HFF-Myc (cell line): Measurements from ENCODE around the gene TMEM132D.

ENCODE experiments used
- DNase-seq: peaks from one replicate; pipeline ENCODE4 v3.0.0-alpha.2; 2011; ENCODE audit warnings: low read depth; ENCODE audit errors: extremely low read depth
- H3K4me3 ChIP-seq: replicated peaks from 2 replicates; pipeline ENCODE4 v1.5.1; 2011; ENCODE audit warnings: low read depth, mild to moderate bottlenecking, control low read depth, low read length
- TF ChIP-seq, protein P1 (sequence below): IDR thresholded peaks from 2 replicates; pipeline ENCODE4 v1.5.1; 2012; ENCODE audit warnings: mild to moderate bottlenecking, low read depth, low read length, control low read depth; ENCODE audit errors: missing control alignments

TMEM132D gene

GRCh38 chr12:129109174-129110001 lies 794.4 kb downstream of the TMEM132D start:
- no peak overlapping the region for H3K4me3 ChIP-seq
- DNase-seq = no peak
- TF ChIP-seq, protein P1, sequence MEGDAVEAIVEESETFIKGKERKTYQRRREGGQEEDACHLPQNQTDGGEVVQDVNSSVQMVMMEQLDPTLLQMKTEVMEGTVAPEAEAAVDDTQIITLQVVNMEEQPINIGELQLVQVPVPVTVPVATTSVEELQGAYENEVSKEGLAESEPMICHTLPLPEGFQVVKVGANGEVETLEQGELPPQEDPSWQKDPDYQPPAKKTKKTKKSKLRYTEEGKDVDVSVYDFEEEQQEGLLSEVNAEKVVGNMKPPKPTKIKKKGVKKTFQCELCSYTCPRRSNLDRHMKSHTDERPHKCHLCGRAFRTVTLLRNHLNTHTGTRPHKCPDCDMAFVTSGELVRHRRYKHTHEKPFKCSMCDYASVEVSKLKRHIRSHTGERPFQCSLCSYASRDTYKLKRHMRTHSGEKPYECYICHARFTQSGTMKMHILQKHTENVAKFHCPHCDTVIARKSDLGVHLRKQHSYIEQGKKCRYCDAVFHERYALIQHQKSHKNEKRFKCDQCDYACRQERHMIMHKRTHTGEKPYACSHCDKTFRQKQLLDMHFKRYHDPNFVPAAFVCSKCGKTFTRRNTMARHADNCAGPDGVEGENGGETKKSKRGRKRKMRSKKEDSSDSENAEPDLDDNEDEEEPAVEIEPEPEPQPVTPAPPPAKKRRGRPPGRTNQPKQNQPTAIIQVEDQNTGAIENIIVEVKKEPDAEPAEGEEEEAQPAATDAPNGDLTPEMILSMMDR = no peak

DNA sequence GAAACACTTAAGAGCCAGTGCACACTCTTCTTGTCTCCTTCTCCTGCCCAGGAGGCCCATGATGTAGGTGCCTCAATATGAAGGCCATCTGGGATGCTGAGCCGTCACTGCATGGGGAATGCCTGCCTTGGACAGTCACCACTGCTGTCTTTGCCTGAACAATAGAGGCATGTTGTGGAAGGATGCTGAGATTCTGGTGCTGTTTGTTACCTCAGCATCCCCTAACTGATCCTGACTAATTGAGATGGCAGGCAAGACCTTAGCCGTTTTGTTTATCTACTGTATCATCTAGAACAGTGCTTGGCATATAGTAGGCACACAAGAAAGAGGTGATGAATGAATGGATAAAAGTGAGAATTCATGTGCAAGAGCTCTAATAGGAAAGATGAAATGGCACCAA lies 797.1 kb downstream of the TMEM132D start:
- TF ChIP-seq, protein P1 = no peak
- no peak for DNase-seq

GRCh38 chr12:129103231-129103630 lies 800.6 kb downstream of the TMEM132D start:
- TF ChIP-seq, protein P1 = no peak
- no peak for DNase-seq
- H3K4me3 ChIP-seq = no peak overlapping the region

More for the DNA sequence above, 797.1 kb downstream of the TMEM132D start:
- H3K4me3 ChIP-seq = no peak overlapping the region

DNA sequence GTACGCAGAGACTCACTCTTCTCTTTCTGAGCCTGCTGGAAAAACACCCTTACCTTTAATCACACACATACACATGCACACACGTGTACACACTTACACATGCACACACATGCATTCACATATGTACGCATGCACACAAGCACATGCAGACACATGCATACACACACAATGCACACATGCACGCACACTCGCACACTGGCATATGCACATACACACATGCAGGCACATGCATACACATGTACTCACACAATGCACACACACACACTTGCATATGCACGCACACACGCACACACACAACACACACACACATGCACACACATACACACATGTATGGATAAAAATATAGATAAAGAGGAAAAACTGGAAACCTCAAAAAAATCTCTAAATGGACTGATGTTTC lies 801.6 kb downstream of the TMEM132D start:
- no peak for DNase-seq
- H3K4me3 ChIP-seq = no peak overlapping the region
- TF ChIP-seq, protein P1 = no peak

- H3K4me3 ChIP-seq = no peak overlapping the region
- no peak for DNase-seq
- TF ChIP-seq, protein P1 = no peak
These were observed 802.0 kb downstream of the TMEM132D start for GRCh38 chr12:129101816-129102215.

- no peak for DNase-seq
- TF ChIP-seq, protein P1 = no peak
- no peak overlapping the region for H3K4me3 ChIP-seq
These were observed 802.4 kb downstream of the TMEM132D start for GRCh38 chr12:129101404-129101803.

DNA sequence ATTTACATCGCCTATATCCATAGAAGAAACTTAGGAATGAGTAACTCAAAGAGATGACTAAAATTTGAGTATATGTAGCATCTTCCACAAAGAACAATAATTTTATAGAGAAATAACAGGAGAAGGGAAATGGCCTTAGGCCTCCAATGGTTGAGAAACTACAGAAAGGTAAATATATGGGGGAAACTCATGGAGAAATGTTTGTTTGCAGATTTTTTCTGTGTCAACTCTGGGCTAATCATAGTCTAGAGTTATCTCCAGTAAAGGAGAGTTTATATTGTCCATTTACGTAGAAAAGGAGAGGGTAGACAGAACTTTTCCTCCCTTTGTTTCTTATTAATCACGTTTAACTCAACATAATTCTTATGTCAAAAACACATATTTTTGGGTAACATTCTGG lies 806.4 kb downstream of the TMEM132D start:
- TF ChIP-seq, protein P1 = no peak
- no peak for DNase-seq
- H3K4me3 ChIP-seq = no peak overlapping the region
